IPS-11a (cell line): Measurements from ENCODE around the gene TDO2.

ENCODE experiments used
- H3K4me3 ChIP-seq: one replicate; pipeline ENCODE4 v1.5.1; 2013; ENCODE audit warnings: low read depth, low read length, control low read depth

TDO2 gene

DNA sequence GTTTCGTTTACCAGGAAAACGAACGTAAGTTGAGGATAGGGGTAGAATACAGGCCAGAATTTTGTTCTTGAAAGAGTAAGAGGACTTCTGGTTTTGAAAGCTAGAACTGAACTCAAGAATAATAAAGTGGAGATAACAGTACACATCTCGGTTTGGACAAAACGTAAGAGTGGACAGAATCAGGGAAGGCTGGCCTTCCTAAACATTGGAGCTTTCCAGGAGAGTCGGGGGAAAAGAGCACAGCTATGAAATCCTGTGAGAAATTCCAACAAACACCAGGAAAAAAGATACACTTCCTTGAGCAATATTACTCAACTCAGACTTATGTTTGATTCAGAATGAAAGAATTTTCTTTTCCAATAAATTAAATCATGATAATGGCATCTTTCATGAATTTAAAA is 49.0 kb downstream of the TDO2 start:
- H3K4me3 ChIP-seq = no peak overlapping the region

DNA sequence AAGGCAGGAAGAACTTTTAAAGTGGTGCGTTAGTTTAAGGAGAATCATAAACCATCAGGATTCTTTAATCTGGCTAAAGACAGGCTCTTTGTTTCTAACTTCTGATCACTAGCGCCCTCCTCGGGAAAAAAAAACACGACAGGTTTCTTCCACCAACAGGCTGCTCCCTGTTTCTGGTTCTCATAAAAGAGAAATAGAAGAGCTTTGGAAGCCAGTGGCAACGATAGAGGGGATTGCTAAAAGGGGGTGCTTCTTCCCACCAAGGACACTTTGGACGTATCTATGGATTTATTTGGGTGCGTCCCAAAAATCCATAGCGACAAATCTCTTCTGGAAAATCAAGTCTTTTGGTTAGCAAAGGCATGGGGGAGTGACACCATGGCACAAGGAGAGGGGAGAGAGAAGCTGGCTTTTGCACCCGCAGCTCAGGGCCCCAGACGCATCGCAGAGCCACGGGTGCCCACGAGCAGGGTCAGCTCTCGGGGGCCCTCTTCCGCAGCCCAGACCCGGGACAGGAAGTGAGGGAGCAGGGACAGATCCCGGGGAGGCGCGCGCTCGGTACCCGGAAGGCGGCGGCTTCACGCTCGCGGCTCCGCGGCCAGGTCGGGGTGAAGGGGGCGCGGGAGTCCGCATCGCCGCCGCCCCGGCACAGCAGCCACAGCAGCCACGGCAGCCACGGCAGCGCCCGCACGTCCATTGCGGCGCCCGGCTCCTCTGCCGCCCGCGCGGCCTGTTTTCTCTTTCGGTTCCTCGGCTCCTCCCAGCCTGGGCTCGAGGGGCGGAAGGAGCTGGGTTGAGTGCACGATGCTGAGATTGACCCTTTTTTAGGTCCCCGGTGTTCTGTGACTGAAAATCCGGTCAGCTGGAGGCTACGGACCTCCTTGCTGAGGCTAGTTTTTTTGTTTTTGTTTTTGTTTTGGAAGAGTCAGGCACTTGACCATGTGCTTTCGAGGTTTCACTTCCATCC is 49.9 kb downstream of the TDO2 start, which contains the start of gene CTSO:
Gene CTSO (minus strand): TSS at position 716 of the 967 bp plus-strand sequence. CDS start 19 bp downstream, at position 697.
- peak within 1 kb of the TSS; percentile 52 for H3K4me3 ChIP-seq

- peak overlapping the region; percentile 52 for H3K4me3 ChIP-seq
Observed at GRCh38 chr4:155954118-155954685, 50.7 kb downstream of the TDO2 start.

- no peak overlapping the region for H3K4me3 ChIP-seq
Observed at GRCh38 chr4:155954939-155955338, 51.4 kb downstream of the TDO2 start.

- H3K4me3 ChIP-seq = no peak overlapping the region
Observed at GRCh38 chr4:155956461-155956860, 53.0 kb downstream of the TDO2 start.

DNA sequence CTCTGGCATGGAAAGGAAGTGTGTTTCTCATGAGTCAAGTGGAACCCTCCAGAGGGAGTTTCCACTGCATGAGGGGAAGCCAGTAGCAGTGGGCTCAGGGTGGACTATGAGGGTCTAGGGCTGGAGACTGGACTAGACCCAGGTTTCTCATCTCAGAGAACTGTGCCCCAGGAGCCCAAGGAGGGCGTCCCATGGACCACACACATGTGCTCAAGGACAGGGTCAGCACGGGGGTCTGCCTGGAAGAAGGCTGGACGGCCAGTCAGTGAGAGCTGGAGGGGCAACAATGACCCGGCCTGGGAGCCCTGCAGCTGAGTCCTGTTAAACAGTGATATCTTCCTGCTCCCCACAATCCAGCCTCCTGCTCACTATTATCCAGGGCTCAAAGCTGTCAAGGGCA is 55.9 kb downstream of the TDO2 start:
- no peak overlapping the region for H3K4me3 ChIP-seq

- no peak overlapping the region for H3K4me3 ChIP-seq
Observed at GRCh38 chr4:155960522-155960921, 57.0 kb downstream of the TDO2 start.

DNA sequence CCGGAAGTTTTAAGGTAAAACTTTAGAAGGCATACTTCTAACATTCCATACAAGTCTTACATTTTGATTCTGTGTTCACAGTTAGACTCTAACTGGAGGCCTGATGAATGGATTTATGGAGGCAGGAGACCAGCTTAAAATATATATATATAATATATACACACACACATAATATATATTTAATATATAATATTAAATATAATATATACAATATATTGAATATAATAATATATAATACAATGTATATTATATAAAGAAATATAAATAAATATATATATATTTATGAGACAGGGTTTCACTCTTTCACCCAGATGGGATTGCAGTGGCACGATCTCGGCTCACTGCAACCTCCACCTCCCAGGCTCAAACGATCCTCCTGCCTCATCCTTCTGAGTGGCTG is 58.1 kb downstream of the TDO2 start:
- H3K4me3 ChIP-seq = no peak overlapping the region

DNA sequence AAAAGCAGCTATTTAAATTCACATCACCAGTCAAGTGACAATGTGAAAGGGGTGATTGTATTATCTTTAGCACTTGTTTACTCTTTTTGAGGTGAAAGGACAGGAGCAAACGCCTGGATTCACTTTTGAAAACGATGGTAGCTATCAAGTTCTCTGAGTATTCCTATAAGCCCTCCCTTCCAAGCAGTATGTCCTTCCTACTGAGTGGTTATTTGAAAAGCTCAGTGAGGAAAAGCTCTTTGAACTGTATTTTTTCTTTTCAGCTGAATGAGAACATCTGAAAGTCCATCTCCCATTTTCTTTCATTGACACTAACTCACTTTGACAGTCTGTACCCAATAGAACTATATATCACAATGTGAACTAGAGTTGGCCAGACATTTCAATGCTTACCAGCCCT is 59.3 kb downstream of the TDO2 start:
- no peak overlapping the region for H3K4me3 ChIP-seq

GRCh38 chr4:155964016-155964891 is 60.8 kb downstream of the TDO2 start:
- no peak overlapping the region for H3K4me3 ChIP-seq

GRCh38 chr4:155966171-155966570 is 62.7 kb downstream of the TDO2 start:
- no peak overlapping the region for H3K4me3 ChIP-seq

- H3K4me3 ChIP-seq = no peak overlapping the region
Observed at GRCh38 chr4:155966731-155967395, 63.4 kb downstream of the TDO2 start.
